GM21390 (cell line): ENCODE data around the gene LBHD2.

Source experiments
- ATAC-seq: cut with Tn5 transposase; IDR thresholded peaks from one replicate; pipeline ENCODE4 v1.9.1; 2021; ENCODE audit not compliant: unreplicated experiment

Gene LBHD2

DNA sequence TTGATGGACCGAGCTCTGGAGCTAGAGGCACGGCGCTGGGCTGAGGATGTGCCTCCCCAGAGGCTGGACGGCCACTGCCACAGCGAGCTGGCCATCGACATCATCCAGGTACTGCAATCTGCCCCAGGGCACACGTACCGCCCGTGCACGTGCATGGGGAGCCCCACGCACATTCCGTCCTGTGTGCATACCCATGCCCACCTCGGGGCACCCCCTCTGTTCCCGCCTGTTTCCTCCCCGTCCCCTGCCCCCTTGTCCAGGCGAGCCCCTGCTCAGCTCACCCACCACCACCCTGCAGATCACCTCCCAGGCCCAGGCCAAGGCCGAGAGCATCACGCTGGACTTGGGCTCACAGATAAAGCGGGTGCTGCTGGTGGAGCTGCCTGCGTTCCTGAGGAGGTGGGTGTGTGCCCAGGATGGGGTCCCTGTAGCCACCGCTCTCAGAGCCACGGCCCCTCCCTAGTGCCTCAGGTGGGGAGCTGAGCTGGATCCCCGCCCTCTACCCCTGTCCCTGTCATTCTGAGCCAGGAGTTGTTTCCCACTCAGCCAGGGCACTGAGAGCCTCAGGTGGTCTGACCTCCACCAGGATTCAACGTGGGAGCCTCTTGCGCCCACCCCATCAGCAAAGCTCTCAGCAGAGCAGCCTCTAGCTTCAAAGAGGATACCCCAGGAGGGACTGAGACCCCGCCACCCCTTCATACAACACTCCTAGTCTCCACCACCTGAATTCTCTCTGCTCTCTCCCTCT lies 46.2 kb downstream of the LBHD2 start:
- ATAC-seq = no peak

DNA sequence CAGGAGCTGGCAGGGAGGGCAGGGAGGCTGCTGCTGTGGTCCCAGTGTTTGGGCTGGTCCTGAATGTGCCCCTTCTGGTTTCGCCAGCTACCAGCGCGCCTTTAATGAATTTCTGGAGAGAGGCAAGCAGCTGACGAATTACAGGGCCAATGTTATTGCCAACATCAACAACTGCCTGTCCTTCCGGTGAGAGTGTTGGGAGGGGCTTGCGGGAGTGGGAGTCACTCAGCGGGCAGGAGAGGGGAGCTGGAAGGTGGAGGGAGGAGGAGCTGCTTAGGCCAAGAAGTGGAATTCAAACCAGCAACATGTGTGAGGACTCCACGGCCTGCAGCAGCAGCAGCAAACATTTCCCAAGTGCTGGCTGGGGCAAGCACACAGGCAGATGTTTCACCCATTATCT lies 47.0 kb downstream of the LBHD2 start:
- no peak for ATAC-seq

DNA sequence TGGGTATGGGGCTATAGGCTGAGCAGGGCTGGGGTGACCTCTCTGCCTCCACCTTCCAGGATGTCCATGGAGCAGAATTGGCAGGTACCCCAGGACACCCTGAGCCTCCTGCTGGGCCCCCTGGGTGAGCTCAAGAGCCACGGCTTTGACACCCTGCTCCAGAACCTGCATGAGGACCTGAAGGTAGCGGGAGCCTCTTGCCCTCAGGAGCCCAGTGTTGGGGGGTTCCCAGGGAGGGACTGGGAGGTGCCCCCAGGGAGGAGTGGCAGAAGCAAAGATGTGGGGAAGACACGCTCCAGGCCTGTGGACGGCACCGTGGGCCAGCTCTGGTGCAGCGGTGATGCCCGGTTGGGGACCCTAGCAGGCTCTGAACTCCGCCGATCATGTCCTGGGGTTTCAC lies 47.6 kb downstream of the LBHD2 start:
- ATAC-seq = no peak

GRCh38 chr14:103132381-103133209 lies 48.6 kb downstream of the LBHD2 start:
- ATAC-seq = no peak

DNA sequence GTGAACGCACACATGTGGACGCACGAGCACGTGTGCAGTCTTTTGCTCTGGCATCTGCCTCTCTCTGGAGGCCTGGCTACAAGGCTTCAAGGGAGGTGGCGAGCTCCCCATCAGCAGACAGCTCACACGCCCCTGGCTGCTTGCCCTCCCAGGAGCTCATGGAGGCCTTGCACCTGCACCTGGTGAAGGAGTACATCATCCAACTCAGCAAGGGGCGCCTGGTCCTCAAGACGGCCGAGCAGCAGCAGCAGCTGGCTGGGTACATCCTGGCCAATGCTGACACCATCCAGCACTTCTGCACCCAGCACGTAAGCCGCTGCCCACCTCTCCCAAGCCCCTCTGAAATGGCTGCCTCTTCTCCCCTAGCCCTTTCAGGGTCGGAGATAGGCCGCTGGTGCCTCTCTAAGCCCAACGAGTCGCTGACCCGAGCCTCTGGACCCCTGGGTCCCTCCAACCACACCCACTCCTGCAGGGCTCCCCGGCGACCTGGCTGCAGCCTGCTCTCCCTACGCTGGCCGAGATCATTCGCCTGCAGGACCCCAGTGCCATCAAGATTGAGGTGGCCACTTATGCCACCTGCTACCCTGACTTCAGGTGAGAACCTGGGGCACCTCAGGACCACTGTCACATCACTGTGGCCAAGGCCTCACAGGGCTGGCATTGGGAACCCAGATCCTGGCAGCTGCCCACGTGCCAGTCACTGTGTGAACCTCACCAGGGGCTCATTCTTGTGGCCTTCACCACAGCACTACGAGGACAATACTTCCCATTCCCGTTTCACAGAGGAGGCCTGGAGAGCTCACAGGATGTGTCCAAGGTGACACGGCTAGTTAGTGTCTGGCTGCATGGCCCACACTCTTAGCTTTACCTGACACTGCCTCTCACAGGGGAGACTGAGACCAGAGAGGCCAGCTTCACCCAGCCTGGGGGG lies 49.5 kb downstream of the LBHD2 start:
- ATAC-seq = no peak

GRCh38 chr14:103134405-103134804 lies 50.4 kb downstream of the LBHD2 start:
- ATAC-seq = no peak

DNA sequence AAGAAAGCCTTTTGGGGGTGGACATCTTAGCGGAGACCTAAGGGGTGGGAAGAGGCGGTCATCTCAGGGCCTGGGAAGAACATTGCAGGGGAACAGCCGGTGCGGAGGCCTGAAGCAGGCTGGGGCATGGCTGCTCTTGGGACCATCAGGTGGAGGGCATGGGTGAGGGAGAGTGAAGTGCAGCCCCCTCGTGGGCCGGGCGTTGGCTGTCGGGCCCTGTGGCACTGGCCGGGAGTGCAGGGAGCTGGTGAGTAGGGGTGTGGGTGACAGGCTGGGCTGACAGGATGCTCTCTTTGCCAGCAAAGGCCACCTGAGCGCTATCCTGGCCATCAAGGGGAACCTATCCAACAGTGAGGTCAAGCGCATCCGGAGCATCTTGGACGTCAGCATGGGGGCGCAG lies 50.9 kb downstream of the LBHD2 start:
- no peak for ATAC-seq

DNA sequence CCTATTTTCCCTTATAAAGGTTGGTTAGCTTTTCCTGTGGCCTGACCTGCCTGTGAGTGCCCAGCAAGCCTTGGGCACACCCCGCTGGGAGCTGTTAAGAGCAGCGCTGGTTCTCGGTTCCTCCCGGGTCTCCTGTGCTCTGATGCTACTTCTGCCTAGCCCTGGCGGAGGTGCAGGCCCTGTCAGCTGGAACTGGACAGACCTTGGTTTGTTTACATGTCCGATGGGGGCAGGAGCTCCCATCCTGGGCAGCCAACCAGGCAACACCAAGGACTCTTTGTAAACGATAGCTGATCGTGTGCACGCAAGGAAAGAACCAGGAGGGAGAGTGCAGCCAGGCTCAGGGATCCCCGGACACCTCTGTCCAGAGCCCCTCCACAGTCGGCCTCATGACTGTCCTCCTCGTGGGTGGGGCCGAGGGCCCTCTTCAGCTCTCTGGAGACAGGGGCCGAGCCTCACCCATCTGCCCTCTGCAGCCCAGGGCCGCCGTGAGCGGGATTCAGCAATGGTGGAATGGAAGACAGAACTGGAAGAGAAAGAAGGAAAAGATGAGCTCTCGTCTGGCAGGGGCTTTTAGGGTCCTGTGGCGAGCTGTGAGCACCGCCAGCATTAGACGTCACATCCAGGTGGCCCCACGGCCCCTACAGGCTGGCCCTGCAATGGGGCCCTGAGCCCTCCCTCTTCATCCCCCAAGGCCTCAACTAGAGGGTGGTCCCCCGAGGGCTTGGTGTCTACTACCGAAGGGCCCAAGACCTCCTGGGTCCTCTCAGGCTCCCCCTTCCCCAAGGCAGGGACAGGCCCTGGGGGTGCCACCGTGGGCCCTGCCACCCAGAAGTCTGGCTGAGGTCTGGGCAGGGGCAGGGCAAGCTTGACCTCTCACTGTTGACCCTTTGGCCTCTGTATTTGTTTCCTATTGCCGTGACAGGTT lies 51.6 kb downstream of the LBHD2 start:
- no peak for ATAC-seq

DNA sequence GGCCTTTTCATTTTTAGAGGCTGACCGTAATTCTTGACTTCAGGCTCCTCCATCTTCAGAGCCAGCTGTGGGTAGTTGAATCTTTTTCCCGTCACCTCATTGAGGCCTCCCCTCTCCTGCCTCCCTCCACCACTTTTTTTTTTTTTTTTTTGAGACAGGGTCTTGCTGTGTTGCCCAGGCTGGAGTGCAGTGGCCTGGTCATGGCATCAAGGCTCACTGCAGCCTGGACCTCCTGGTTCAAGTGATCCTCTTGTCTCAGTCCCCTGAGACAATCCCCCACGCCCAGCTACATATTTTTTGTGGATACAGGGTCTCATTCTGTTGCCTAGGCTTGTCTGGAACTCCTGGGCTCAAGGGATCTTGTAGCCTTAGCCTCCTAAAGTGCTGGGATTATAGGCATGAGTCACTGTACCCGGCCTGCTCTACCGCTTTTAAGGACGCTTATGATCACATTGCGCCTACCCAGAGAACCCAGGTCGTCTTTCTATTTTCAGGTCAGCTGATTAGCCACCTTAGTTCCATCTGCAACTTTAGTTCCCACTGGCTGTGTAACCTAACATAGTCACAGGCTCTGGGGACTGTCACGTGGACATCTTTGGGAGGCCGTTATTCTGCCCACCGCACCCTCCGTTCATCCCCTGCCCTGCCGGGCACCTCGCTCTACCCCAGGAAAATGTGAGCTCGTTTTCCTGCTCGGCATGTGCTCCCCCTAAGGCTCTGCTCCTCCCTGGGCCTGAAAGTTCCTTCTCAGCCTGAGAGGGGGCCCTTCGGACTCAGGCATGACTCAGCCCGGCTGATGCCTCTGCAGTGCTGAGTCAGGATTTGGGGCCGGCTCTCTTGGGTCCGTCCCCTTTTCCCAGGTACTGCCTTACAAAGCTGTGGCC lies 52.6 kb downstream of the LBHD2 start:
- ATAC-seq = no peak

DNA sequence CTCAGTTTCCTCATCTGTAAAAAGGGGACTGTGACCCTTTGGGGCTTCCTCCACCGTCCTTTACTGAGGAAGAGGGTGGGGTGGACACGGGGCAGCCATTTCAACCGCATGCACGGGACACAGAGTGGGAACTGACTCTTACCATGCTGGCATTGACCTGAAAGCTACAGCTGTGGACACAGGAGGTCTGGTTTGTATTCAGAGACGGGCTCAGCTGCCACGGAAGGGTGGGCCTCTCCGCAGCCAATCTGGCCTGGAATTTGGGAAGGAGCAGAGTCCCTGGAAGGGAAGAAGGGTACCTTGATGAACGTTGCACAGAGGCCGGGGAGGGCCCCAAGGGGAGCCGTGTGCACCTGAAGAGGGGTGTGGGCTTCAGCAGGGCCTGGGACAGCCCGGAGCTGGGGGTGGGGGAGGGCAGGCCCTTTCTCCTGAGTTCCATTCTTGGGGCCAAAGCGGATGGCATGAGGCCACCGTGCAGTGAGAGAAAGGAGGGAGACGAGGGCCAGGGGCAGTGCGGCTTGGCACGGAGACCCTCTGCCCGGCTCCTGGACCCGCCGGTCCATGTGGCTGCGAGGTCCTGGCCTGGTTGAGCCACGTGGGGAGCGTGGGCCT lies 53.8 kb downstream of the LBHD2 start:
- no peak for ATAC-seq

DNA sequence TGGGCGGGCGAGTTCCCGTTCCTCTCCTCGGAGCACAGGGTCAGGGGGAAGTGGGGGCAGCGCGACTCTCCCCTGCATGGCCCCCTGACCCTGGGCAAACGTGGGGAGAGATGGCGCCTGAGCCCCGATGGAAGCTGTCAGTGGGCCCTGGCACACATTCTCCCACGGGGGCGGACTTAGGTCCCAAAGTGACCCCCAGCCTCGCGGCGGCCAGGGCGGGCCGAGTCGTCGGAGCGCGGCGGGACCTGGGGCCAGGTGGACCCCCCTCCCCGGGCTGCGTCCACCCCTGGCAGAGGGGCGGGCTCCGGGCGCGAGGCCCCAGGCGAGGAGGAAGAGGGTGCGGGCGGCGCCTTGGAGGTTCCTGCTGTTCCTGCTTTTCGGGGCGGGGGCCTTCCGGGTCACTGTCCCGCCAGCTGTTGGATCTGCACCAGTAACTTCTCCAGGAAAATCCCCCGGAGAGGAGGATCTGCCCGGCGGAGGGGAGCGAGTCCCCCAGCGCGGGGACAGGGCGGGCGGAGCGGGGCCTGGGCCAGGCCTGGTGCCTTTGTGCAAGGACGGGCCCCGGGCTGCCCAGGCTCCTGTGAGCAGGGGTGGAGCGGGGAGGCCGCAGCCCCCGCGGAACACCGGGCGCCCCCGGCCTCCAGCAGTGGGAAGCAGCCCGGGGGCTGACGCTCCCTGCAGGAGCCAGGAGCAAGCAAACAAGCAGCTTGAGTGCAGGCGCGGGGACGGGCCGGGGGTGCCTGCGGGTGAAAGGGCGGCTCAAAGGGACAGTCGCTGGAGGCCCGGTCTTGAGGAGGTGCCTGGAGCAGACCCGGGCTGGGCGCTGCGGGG lies 54.5 kb downstream of the LBHD2 start:
- ATAC-seq = no peak

- ATAC-seq = no peak
These were observed 55.4 kb downstream of the LBHD2 start for GRCh38 chr14:103139132-103140025.
